ENCODE results near the gene DOCK8.

GRCh38 chr9:304519-305185 lies 90.0 kb downstream of the DOCK8 start:
- TF ChIP-seq, protein P1, sequence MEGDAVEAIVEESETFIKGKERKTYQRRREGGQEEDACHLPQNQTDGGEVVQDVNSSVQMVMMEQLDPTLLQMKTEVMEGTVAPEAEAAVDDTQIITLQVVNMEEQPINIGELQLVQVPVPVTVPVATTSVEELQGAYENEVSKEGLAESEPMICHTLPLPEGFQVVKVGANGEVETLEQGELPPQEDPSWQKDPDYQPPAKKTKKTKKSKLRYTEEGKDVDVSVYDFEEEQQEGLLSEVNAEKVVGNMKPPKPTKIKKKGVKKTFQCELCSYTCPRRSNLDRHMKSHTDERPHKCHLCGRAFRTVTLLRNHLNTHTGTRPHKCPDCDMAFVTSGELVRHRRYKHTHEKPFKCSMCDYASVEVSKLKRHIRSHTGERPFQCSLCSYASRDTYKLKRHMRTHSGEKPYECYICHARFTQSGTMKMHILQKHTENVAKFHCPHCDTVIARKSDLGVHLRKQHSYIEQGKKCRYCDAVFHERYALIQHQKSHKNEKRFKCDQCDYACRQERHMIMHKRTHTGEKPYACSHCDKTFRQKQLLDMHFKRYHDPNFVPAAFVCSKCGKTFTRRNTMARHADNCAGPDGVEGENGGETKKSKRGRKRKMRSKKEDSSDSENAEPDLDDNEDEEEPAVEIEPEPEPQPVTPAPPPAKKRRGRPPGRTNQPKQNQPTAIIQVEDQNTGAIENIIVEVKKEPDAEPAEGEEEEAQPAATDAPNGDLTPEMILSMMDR (IDR thresholded peaks at IDR 0.05) = no peak
- TF ChIP-seq POLR2A (IDR thresholded peaks at IDR 0.05) = no peak
